Esophagus muscularis mucosa (tissue), 4 donors: ENCODE measurements around the gene GTF3C1. TPM values are rescaled to one million over a fixed set of nuclear protein-coding genes. Genes with fewer than 3 reads are reported as not detected.

Experiments used
- DNase-seq: peaks from one replicate; pipeline ENCODE4 v3.0.0-alpha.2; 2017; ENCODE audit errors: extremely low spot score
- H3K27ac ChIP-seq, 4 donors: fragments of 200-600 bp; sonication (generic); replicated peaks in 1 of 4; 1 replicate in 3 of 4; 2 replicates in 1 of 4; pipeline ENCODE4 v1.5.1; 2016 to 2019; ENCODE audit warnings: mild to moderate bottlenecking in 1 of 4
- H3K27me3 ChIP-seq, 4 donors: fragments of 200-600 bp; sonication (generic); one replicate each; pipeline versions ENCODE4 v1.5.1 to v1.6.0; 2016 to 2019
- H3K36me3 ChIP-seq, 4 donors: fragments of 200-600 bp; sonication (generic); one replicate each; pipeline ENCODE4 v1.5.1; 2016 to 2019
- H3K4me1 ChIP-seq, 4 donors: fragments of 200-600 bp; sonication (generic); one replicate each; pipeline ENCODE4 v1.5.1; 2016 to 2019
- H3K4me3 ChIP-seq, 4 donors: fragments of 200-600 bp; sonication (generic); 1 replicate in 2 of 4; 2 replicates in 2 of 4; pipeline ENCODE4 v1.5.1; 2016 to 2019; ENCODE audit warnings: mild to moderate bottlenecking in 4 of 4, moderate library complexity in 1 of 4
- H3K9me3 ChIP-seq, 4 donors: fragments of 200-600 bp; sonication (generic); 1 replicate in 3 of 4; 2 replicates in 1 of 4; pipeline ENCODE4 v1.5.1; 2016 to 2019
- CTCF ChIP-seq, 3 experiments: fragments of 200-600 bp in 2 of 3; fragments of 450-650 bp in 1 of 3; sonication (generic) in 2 of 3; IDR thresholded peaks; one replicate each; pipeline ENCODE4 v1.5.1; 2017 to 2019; ENCODE audit warnings: antibody characterized with exemption in 3 of 3, mild to moderate bottlenecking in 2 of 3, moderate library complexity in 1 of 3
- EP300 ChIP-seq: sonication (generic); formaldehyde crosslinking; IDR thresholded peaks from one replicate; pipeline ENCODE4 v1.6.1; 2017; ENCODE audit warnings: antibody characterized with exemption
- POLR2A ChIP-seq: fragments of 450-650 bp; IDR thresholded peaks from one replicate; pipeline ENCODE4 v1.6.1; 2017; ENCODE audit warnings: antibody characterized with exemption, moderate library complexity, mild to moderate bottlenecking, low read depth
- POLR2AphosphoS5 ChIP-seq, 2 donors: sonication (generic); formaldehyde crosslinking; IDR thresholded peaks; one replicate each; pipeline ENCODE4 v1.6.1; 2017; ENCODE audit warnings: antibody characterized with exemption in 2 of 2
- WGBS: methylation state at CpG from one replicate; pipeline ENCODE4 v1.1.5; 2018; 5-methylcytosine and 5-hydroxymethylcytosine counted together
- intact Hi-C: fragments of 100-400 bp; cut with DNase I; formaldehyde crosslinking; loops from one replicate; pipeline ENCODE4 v1.15.1; 2023
- total RNA-seq, 4 donors: library from RNA; depleted of rRNA; stranded (reverse); fragments of >200 nt; gene quantifications; one replicate each; pipeline versions ENCODE4 v1.1.0 to v1.2.1, GENCODE V29; 2016

Gene GTF3C1
- total RNA-seq, 4 donors from 2014 or later: 37.6 to 65.4 (median 54.8) TPM

DNA sequence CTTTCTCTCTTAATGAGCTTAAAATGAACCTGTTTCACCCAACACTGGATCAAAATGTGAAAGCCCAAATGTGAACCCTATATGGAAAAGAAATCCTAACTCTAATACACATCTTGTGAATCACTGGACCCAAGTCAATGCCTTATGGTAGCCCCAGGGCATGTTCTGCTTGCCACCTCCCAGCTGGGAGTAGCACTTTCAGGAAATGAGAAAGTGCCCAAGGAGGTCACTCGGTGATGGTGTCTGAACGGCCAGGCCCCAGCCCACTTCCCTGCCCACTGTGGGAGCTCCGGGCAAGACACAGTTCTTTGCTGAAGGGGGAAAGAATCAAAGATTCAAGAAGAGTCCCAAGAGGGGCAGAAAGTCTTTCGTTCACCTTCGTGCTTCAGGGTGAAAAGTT lies 46.1 kb downstream of the GTF3C1 start:
- no peak overlapping the region for H3K4me3 ChIP-seq
- H3K27me3 ChIP-seq: no peaks in the 10 kb centered on the region
- TF ChIP-seq CTCF (IDR thresholded peaks at IDR 0.05): no peak
- TF ChIP-seq EP300: no peak
- TF ChIP-seq POLR2AphosphoS5 (IDR thresholded peaks at IDR 0.05): no peak
- no peak for TF ChIP-seq POLR2A
- intact Hi-C loops: no loop called here
- no peak overlapping the region for H3K27ac ChIP-seq
- no peak for DNase-seq
- WGBS: 94% methylated on average over 5 of the region's 5 CpGs
- no peaks in the 10 kb centered on the region for H3K9me3 ChIP-seq
- H3K4me1 ChIP-seq: peaks cover 0 to 7% (median 5%) of the 10 kb centered on the region in 4 donors
- H3K36me3 ChIP-seq: peaks cover 88 to 100% (median 100%) of the 10 kb centered on the region in 4 donors

GRCh38 chr16:27500801-27501200 lies 48.9 kb downstream of the GTF3C1 start:
- H3K36me3 ChIP-seq: peaks cover 87 to 100% (median 100%) of the 10 kb centered on the region in 4 donors

GRCh38 chr16:27499659-27500055 lies 50.1 kb downstream of the GTF3C1 start:
- intact Hi-C loops: no loop called here
- DNase-seq: no peak
- Histone ChIP-seq H3K27me3 (no peaks in the 10 kb centered on the region), H3K27ac (no peak overlapping the region), H3K4me1 (peaks cover 0 to 6% (median 3%) of the 10 kb centered on the region in 4 donors), H3K36me3 (peaks cover 91 to 100% (median 100%) of the 10 kb centered on the region in 4 donors), H3K4me3 (no peak overlapping the region), H3K9me3 (no peaks in the 10 kb centered on the region)
- TF ChIP-seq EP300: no peak
- no peak for TF ChIP-seq POLR2AphosphoS5 (IDR thresholded peaks at IDR 0.05)
- no peak for TF ChIP-seq POLR2A
- no peak for TF ChIP-seq CTCF (IDR thresholded peaks at IDR 0.05)
- 76% methylated on average over 9 of the region's 9 CpGs for WGBS

More at GRCh38 chr16:27500801-27501200, 48.9 kb downstream of the GTF3C1 start:
- TF ChIP-seq EP300 (no peak), POLR2AphosphoS5 (IDR thresholded peaks at IDR 0.05) (no peak), CTCF (IDR thresholded peaks at IDR 0.05) (no peak)
- 94% methylated on average over 3 of the region's 3 CpGs for whole genome bisulfite sequencing
- H3K9me3 ChIP-seq: no peaks in the 10 kb centered on the region
- H3K4me3 ChIP-seq: no peak overlapping the region
- no peaks in the 10 kb centered on the region for H3K27me3 ChIP-seq
- peaks cover 0 to 6% (median 3%) of the 10 kb centered on the region in 4 donors for H3K4me1 ChIP-seq
- intact Hi-C loops: no loop called here
- no peak for DNase-seq
- H3K27ac ChIP-seq: no peak overlapping the region

DNA sequence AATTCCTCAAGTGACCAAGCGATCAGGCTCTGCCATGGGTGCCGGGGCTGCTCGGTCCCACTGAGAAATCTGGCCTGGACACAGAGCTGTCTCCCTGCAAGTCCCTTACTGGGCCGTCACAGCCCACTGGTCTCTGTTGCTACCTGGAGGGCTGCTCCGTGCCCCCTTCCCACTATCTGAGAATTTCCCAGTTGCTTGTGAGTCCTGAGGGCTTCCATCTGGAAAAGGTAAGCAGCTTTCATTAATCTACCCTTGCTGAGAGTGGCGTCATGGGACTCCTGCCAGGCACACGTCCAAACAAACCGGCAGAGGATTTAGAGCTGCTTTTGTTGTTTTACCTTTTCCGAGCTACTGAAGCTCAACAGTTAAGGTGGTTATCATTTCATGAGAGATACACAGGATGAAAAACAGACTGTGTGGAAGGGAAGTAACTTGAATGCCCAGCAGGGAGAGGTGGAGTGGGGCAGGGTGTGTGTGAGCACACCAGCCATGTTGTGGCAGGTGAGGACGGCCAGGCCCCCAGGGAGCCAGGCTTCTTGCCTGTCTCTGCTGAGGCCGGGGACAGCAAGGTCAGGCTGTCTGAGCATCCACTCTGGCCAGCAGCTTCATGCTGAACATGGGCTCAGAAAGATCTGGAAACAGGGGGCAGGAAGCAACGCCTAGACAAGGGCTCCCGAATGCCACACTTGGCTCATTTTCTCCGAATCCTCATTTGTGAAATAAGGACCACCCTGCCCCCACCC lies 50.6 kb downstream of the GTF3C1 start:
- H3K9me3 ChIP-seq: no peaks in the 10 kb centered on the region
- peaks cover 0 to 6% (median 3%) of the 10 kb centered on the region in 4 donors for H3K4me1 ChIP-seq
- H3K4me3 ChIP-seq: no peak overlapping the region
- H3K27me3 ChIP-seq: no peaks in the 10 kb centered on the region
- DNase-seq: no peak
- peaks cover 87 to 100% (median 100%) of the 10 kb centered on the region in 4 donors for H3K36me3 ChIP-seq
- no peak for TF ChIP-seq POLR2AphosphoS5 (IDR thresholded peaks at IDR 0.05)
- TF ChIP-seq EP300: no peak
- no peak for TF ChIP-seq POLR2A
- TF ChIP-seq CTCF (IDR thresholded peaks at IDR 0.05): no peak
- no peak overlapping the region for H3K27ac ChIP-seq
- intact Hi-C loops: no loop called here
- WGBS: 77% methylated on average over 14 of the region's 14 CpGs
